WTC11 (cell line): Measurements from ENCODE around the gene ZDHHC7.

Source experiments
- CBFB ChIP-seq: sonication (generic); formaldehyde crosslinking; IDR thresholded peaks from 2 replicates; pipeline ENCODE4 v1.8.1; 2022; ENCODE audit warnings: mild to moderate bottlenecking, low read depth, missing genetic modification reagents
- CREB1 ChIP-seq: sonication (generic); formaldehyde crosslinking; IDR thresholded peaks from 2 replicates; pipeline ENCODE4 v1.8.0; 2023; ENCODE audit warnings: mild to moderate bottlenecking, missing genetic modification reagents
- CREM ChIP-seq: sonication (generic); formaldehyde crosslinking; IDR thresholded peaks from 2 replicates; pipeline ENCODE4 v1.8.1; 2022; ENCODE audit warnings: mild to moderate bottlenecking, missing genetic modification reagents, moderate library complexity
- CTCF ChIP-seq: fragments of 200-600 bp; IDR thresholded peaks from 2 replicates; pipeline ENCODE4 v1.8.0; 2022; ENCODE audit warnings: antibody characterized with exemption
- E2F4 ChIP-seq: sonication (generic); formaldehyde crosslinking; IDR thresholded peaks from 2 replicates; pipeline ENCODE4 v1.8.1; 2022; ENCODE audit warnings: low read depth, mild to moderate bottlenecking, moderate library complexity, missing genetic modification reagents, borderline replicate concordance
- ETV6 ChIP-seq: sonication (generic); formaldehyde crosslinking; IDR thresholded peaks from 2 replicates; pipeline ENCODE4 v1.8.1; 2022; ENCODE audit warnings: mild to moderate bottlenecking, missing genetic modification reagents
- FOXP1 ChIP-seq: sonication (generic); formaldehyde crosslinking; IDR thresholded peaks from 2 replicates; pipeline ENCODE4 v1.8.0; 2022; ENCODE audit warnings: missing genetic modification reagents, mild to moderate bottlenecking, moderate library complexity, borderline replicate concordance
- GABPB1 ChIP-seq: sonication (generic); formaldehyde crosslinking; IDR thresholded peaks from 2 replicates; pipeline ENCODE4 v1.8.1; 2023; ENCODE audit warnings: mild to moderate bottlenecking, missing genetic modification reagents
- HMGA2 ChIP-seq: fragments of 250-450 bp; sonication (Bioruptor Pico); IDR thresholded peaks from 2 replicates; pipeline ENCODE4 v1.4.0; 2021; ENCODE audit warnings: mild to moderate bottlenecking, moderate library complexity
- PRDM15 ChIP-seq: sonication (generic); formaldehyde crosslinking; IDR thresholded peaks from 2 replicates; pipeline ENCODE4 v1.8.0; 2022; ENCODE audit warnings: missing genetic modification reagents
- ZNF532 ChIP-seq: fragments of 250-450 bp; sonication (Bioruptor Pico); IDR thresholded peaks from 2 replicates; pipeline ENCODE4 v1.9.0; 2021; ENCODE audit warnings: mild to moderate bottlenecking, borderline replicate concordance

GRCh38 chr16:85004587-85005205, 6.6 kb downstream of the ZDHHC7 start:
- TF ChIP-seq CTCF: no peak
- TF ChIP-seq CREM (CRISPR knock-in tag): no peak
- no peak for TF ChIP-seq HMGA2 (CRISPR knock-in tag)
- no peak for TF ChIP-seq FOXP1
- TF ChIP-seq ZNF532 (CRISPR knock-in tag): no peak
- TF ChIP-seq E2F4 (CRISPR knock-in tag): no peak
- no peak for TF ChIP-seq PRDM15
- TF ChIP-seq CBFB (CRISPR knock-in tag): no peak
- TF ChIP-seq ETV6: no peak
- no peak for TF ChIP-seq GABPB1 (CRISPR knock-in tag)
- TF ChIP-seq CREB1: no peak
